H9 (cell line): ENCODE measurements around the gene ITPRIPL2. TPM values are rescaled to one million over a fixed set of nuclear protein-coding genes. Genes with fewer than 3 reads are reported as not detected.

Experiments
- DNase-seq: peaks from one replicate; pipeline ENCODE4 v3.0.0-alpha.2; 2017
- H2AFZ ChIP-seq: one replicate; pipeline ENCODE4 v1.6.1; 2013; ENCODE audit warnings: mild to moderate bottlenecking, low read length, control low read depth, moderate library complexity
- H2AK5ac ChIP-seq: 2 replicates; pipeline ENCODE4 v1.6.1; 2013; ENCODE audit warnings: low read length, control low read depth, mixed read lengths; ENCODE audit not compliant: insufficient read length
- H2BK120ac ChIP-seq: one replicate; pipeline ENCODE4 v1.6.1; 2013; ENCODE audit warnings: low read depth, mild to moderate bottlenecking, low read length, control low read depth, inconsistent platforms; ENCODE audit not compliant: poor library complexity, severe bottlenecking
- H2BK12ac ChIP-seq: 2 replicates; pipeline ENCODE4 v1.6.1; 2013; ENCODE audit warnings: low read length, control low read depth, mixed read lengths, low read depth; ENCODE audit not compliant: insufficient read length
- H2BK15ac ChIP-seq: 2 replicates; pipeline ENCODE4 v1.6.1; 2013; ENCODE audit warnings: low read depth, low read length, control low read depth
- H2BK20ac ChIP-seq: one replicate; pipeline ENCODE4 v1.6.1; 2013; ENCODE audit warnings: low read depth, mild to moderate bottlenecking, low read length, control low read depth, inconsistent platforms; ENCODE audit not compliant: poor library complexity, severe bottlenecking
- H2BK5ac ChIP-seq: 2 replicates; pipeline ENCODE4 v1.6.1; 2013; ENCODE audit warnings: low read length, control low read depth, mixed read lengths; ENCODE audit not compliant: insufficient read length
- H3K14ac ChIP-seq: 2 replicates; pipeline ENCODE4 v1.6.1; 2013; ENCODE audit warnings: low read length, control low read depth; ENCODE audit not compliant: insufficient read depth
- H3K18ac ChIP-seq: 2 replicates; pipeline ENCODE4 v1.6.1; 2013; ENCODE audit warnings: low read depth, mild to moderate bottlenecking, mixed read lengths, low read length, control low read depth; ENCODE audit not compliant: insufficient read length
- H3K23ac ChIP-seq: 2 replicates; pipeline ENCODE4 v1.6.1; 2013; ENCODE audit warnings: low read length, control low read depth, mixed read lengths, low read depth; ENCODE audit not compliant: insufficient read length
- H3K23me2 ChIP-seq: 2 replicates; pipeline ENCODE4 v1.6.1; 2013; ENCODE audit warnings: low read depth, mild to moderate bottlenecking, mixed read lengths, low read length, control low read depth; ENCODE audit not compliant: insufficient read length, poor library complexity, severe bottlenecking
- H3K27ac ChIP-seq: 2 replicates; pipeline ENCODE4 v1.5.1; 2013; ENCODE audit warnings: low read length, control low read depth, mixed read lengths, low read depth; ENCODE audit not compliant: insufficient read length
- H3K27me3 ChIP-seq: 2 replicates; pipeline ENCODE4 v1.6.1; 2013; ENCODE audit warnings: low read length, control low read depth, inconsistent platforms; ENCODE audit not compliant: insufficient read depth
- H3K4ac ChIP-seq: 2 replicates; pipeline ENCODE4 v1.6.1; 2013; ENCODE audit warnings: low read depth, mild to moderate bottlenecking, control low read depth, inconsistent platforms, low read length, moderate library complexity
- H3K4me1 ChIP-seq: 2 replicates; pipeline ENCODE4 v1.6.1; 2013; ENCODE audit warnings: low read length, control low read depth, inconsistent platforms; ENCODE audit not compliant: insufficient read depth
- H3K4me2 ChIP-seq: 2 replicates; pipeline ENCODE4 v1.6.1; 2013; ENCODE audit warnings: low read length, control low read depth, mixed read lengths; ENCODE audit not compliant: insufficient read length, insufficient read depth
- H3K56ac ChIP-seq: 2 replicates; pipeline ENCODE4 v1.6.1; 2013; ENCODE audit warnings: low read depth, mild to moderate bottlenecking, mixed read lengths, low read length, control low read depth; ENCODE audit not compliant: insufficient read length
- H3K79me1 ChIP-seq: 2 replicates; pipeline ENCODE4 v1.6.1; 2013; ENCODE audit warnings: low read depth, mild to moderate bottlenecking, moderate library complexity, low read length, control low read depth, inconsistent platforms; ENCODE audit not compliant: insufficient read depth, poor library complexity, severe bottlenecking
- H3K79me2 ChIP-seq: 2 replicates; pipeline ENCODE4 v1.6.1; 2013; ENCODE audit warnings: low read length, control low read depth, inconsistent platforms; ENCODE audit not compliant: insufficient read depth
- H3K9ac ChIP-seq: 2 replicates; pipeline ENCODE4 v1.6.1; 2013; ENCODE audit warnings: low read length, control low read depth, mixed read lengths; ENCODE audit not compliant: insufficient read length; ENCODE audit errors: extremely low read depth
- H3K9me3 ChIP-seq: one replicate; pipeline ENCODE4 v1.6.1; 2013; ENCODE audit warnings: low read depth, low read length, inconsistent platforms; ENCODE audit not compliant: control insufficient read depth
- H3T11ph ChIP-seq: one replicate; pipeline ENCODE4 v1.6.1; 2013; ENCODE audit warnings: mild to moderate bottlenecking, low read length, control low read depth, inconsistent platforms
- H4K20me1 ChIP-seq: one replicate; pipeline ENCODE4 v1.6.1; 2013; ENCODE audit not compliant: control insufficient read depth, insufficient read length, insufficient read depth
- H4K5ac ChIP-seq: 2 replicates; pipeline ENCODE4 v1.6.1; 2013; ENCODE audit warnings: low read depth, mild to moderate bottlenecking, mixed read lengths, low read length, control low read depth; ENCODE audit not compliant: insufficient read length
- H4K8ac ChIP-seq: replicated peaks from 2 replicates; pipeline ENCODE4 v1.6.1; 2013; ENCODE audit warnings: low read length, control low read depth, mixed read lengths, low read depth; ENCODE audit not compliant: insufficient read length
- H4K91ac ChIP-seq: 2 replicates; pipeline ENCODE4 v1.6.1; 2013; ENCODE audit warnings: low read depth, mild to moderate bottlenecking, moderate library complexity, mixed read lengths, low read length, control low read depth; ENCODE audit not compliant: insufficient read length
- H3K27ac Mint-ChIP-seq, 3 experiments: 2 replicates in 2 of 3; 3 replicates in 1 of 3; pipeline ENCODE4 v1.8.0; 2020 to 2021; ENCODE audit warnings: mixed read lengths in 3 of 3, mild to moderate bottlenecking in 1 of 3, moderate library complexity in 1 of 3
- H3K27me3 Mint-ChIP-seq: 2 replicates; pipeline ENCODE4 v1.8.0; 2021; ENCODE audit warnings: low read depth, mild to moderate bottlenecking, moderate library complexity, mixed read lengths
- H3K36me3 Mint-ChIP-seq, 3 experiments: 2 replicates in 2 of 3; 3 replicates in 1 of 3; pipeline ENCODE4 v1.8.0; 2020 to 2021; ENCODE audit warnings: low read depth in 3 of 3, mixed read lengths in 3 of 3; ENCODE audit not compliant: insufficient read depth in 1 of 3
- H3K4me1 Mint-ChIP-seq, 2 experiments: 2 replicates each; pipeline ENCODE4 v1.8.0; 2020; ENCODE audit warnings: mixed read lengths in 2 of 2
- H3K4me3 Mint-ChIP-seq, 2 experiments: 2 replicates in 1 of 2; 3 replicates in 1 of 2; pipeline ENCODE4 v1.8.0; 2020 to 2021; ENCODE audit warnings: mild to moderate bottlenecking in 2 of 2, mixed read lengths in 2 of 2, moderate library complexity in 1 of 2
- H3K9me3 Mint-ChIP-seq, 2 experiments: 2 replicates in 1 of 2; 3 replicates in 1 of 2; pipeline ENCODE4 v1.8.0; 2020; ENCODE audit warnings: mild to moderate bottlenecking in 2 of 2, mixed read lengths in 2 of 2, moderate library complexity in 1 of 2
- WGBS: extraction: QIAGEN DNeasy Blood & Tissue Kit; methylation state at CpG from one replicate; pipeline ENCODE4 v1.1.7; 2013; ENCODE audit warnings: missing lambda C conversion rate, low lambda C conversion rate, mixed read lengths; ENCODE audit not compliant: insufficient read length; ENCODE audit errors: extremely low coverage; 5-methylcytosine and 5-hydroxymethylcytosine counted together
- total RNA-seq: library from RNA; stranded (reverse); gene quantifications from 2 replicates; pipeline ENCODE4 v1.2.1, GENCODE V29; 2021
- TF ChIP-seq, protein P1 (sequence below): fragments of 200-600 bp; sonication (generic); conservative IDR thresholded peaks from 3 replicates; pipeline ENCODE4 v1.8.0; 2021; ENCODE audit warnings: antibody characterized with exemption, mild to moderate bottlenecking

Gene ITPRIPL2
- total RNA-seq, 1 experiment from 2014 or later, result 9.1 TPM

DNA sequence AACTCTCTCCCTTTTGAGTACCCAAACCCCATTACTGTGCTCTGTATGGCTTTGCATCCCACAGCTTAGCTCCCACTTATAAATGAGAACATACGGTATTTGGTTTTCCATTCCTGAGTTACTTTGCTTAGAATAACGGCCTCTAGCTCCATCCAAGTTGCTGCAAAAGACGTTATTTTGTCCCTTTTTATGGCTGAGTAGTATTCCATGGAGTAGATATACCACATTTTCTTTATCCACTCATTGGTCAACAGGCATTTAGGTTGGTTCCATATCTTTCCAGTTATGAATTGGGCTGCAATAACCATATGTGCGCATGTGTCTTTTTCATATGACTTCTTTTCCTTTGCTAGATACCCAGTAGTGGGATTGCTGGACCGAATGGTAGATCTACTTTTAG, 34.4 kb downstream of the ITPRIPL2 start:
- no CpG with 5 or more reads among the region's 5 CpGs for WGBS
- no peaks in the 10 kb centered on the region for H3K79me1 ChIP-seq

More for the DNA sequence above, 34.4 kb downstream of the ITPRIPL2 start:
- no peak overlapping the region for H3K27ac ChIP-seq
- no peak overlapping the region for H2BK15ac ChIP-seq
- no peaks in the 10 kb centered on the region for H3K79me2 ChIP-seq
- H3K9me3 Mint-ChIP-seq, result peaks cover 6 to 10% of the 10 kb centered on the region in 2 experiments; a peak in 3 of 5 replicates
- H2AFZ ChIP-seq, result no peak overlapping the region
- H3K4me1 ChIP-seq, result no peaks in the 10 kb centered on the region; the same call in 1 of the 2 replicates
- TF ChIP-seq, protein P1, sequence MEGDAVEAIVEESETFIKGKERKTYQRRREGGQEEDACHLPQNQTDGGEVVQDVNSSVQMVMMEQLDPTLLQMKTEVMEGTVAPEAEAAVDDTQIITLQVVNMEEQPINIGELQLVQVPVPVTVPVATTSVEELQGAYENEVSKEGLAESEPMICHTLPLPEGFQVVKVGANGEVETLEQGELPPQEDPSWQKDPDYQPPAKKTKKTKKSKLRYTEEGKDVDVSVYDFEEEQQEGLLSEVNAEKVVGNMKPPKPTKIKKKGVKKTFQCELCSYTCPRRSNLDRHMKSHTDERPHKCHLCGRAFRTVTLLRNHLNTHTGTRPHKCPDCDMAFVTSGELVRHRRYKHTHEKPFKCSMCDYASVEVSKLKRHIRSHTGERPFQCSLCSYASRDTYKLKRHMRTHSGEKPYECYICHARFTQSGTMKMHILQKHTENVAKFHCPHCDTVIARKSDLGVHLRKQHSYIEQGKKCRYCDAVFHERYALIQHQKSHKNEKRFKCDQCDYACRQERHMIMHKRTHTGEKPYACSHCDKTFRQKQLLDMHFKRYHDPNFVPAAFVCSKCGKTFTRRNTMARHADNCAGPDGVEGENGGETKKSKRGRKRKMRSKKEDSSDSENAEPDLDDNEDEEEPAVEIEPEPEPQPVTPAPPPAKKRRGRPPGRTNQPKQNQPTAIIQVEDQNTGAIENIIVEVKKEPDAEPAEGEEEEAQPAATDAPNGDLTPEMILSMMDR, result no peak
- no peak overlapping the region for H2BK12ac ChIP-seq
- H3K4me1 Mint-ChIP-seq, result no peaks in the 10 kb centered on the region
- no peaks in the 10 kb centered on the region for H4K20me1 ChIP-seq
- H2BK5ac ChIP-seq, result no peak overlapping the region
- no peak overlapping the region for H3K4me3 Mint-ChIP-seq
- no peak overlapping the region for H3K18ac ChIP-seq
- no peak overlapping the region for H2AK5ac ChIP-seq
- no peak overlapping the region for H4K8ac ChIP-seq
- H4K5ac ChIP-seq, result no peak overlapping the region
- peaks cover 0 to 2% (median 0%) of the 10 kb centered on the region in 3 experiments; a peak in 1 of 7 replicates for H3K36me3 Mint-ChIP-seq
- H3K27me3 ChIP-seq, result no peaks in the 10 kb centered on the region
- H3K23ac ChIP-seq, result no peak overlapping the region
- H4K91ac ChIP-seq, result no peak overlapping the region
- no peak overlapping the region for H3K4ac ChIP-seq
- no peak for DNase-seq
- H3K23me2 ChIP-seq, result no peaks in the 10 kb centered on the region
- no peak overlapping the region for H3K4me2 ChIP-seq
- H3K27ac Mint-ChIP-seq, result no peak overlapping the region
- no peak overlapping the region for H2BK20ac ChIP-seq
- H3K14ac ChIP-seq, result no peak overlapping the region
- no peak overlapping the region for H2BK120ac ChIP-seq
- peaks cover 23% of the 10 kb centered on the region for H3K27me3 Mint-ChIP-seq
- H3K9ac ChIP-seq, result no peak overlapping the region
- no peak overlapping the region for H3K56ac ChIP-seq
- no peaks in the 10 kb centered on the region for H3K9me3 ChIP-seq
- no peak overlapping the region for H3T11ph ChIP-seq
